Measurements from ENCODE around the gene NEK6. TPM values are rescaled to one million over a fixed set of nuclear protein-coding genes. Genes with fewer than 3 reads are reported as not detected.

Gene NEK6
- total RNA-seq, 1 experiment from 2014 or later: 57.9 TPM

DNA sequence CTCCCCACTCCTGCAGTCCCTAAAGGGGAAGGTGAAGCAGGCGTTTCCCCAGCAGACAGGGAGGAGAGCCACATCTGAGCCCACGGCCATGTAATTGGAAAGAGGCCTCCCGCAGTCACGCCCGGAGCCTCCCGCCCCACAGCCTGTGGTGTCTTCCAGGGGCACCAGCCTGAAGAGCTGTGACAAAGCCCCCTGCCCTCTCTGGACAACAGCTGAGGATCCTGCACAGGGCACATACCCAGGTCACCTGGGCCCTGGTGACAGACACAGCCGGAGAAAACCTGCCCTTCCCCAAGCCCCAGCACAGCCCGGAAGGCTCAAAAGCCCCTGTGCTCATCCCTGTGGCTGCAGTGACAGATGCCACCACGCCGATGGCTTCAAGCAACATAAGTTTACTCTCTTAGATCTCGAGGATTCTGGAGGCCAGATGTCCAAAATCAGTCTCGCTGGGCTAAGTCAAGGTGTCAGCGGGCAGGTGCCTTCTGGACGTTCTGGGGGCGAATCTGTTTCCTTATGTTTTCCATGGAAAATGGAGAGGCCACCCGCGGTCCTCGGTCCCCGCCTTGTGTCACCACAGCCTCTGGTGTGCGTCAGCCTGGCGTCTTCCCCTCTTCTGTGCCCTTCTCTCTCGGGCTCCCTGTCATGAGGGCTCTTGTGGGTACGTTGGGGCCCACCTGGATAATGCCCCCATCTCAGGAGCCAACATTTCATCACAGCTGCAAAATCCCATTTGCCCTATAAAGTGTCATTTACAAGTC is 86.0 kb downstream of the NEK6 start:
- Histone ChIP-seq H3K4me3 (no peak overlapping the region), H3F3A (ENCODE audit: insufficient read depth, low read depth) (peaks cover 10% of the 10 kb centered on the region; the same call in 1 of the 2 replicates), H3K27ac (no peak overlapping the region), H3K79me2 (ENCODE audit: low read depth) (no peaks in the 10 kb centered on the region), H3K36me3 (ENCODE audit: low read depth) (peaks cover 4% of the 10 kb centered on the region; the same call in 1 of the 2 replicates), H3K27me3 (ENCODE audit: insufficient read depth, low read depth) (no peaks in the 10 kb centered on the region), H4K20me1 (ENCODE audit: insufficient read depth) (peaks cover 17% of the 10 kb centered on the region), H3K9me3 (ENCODE audit: insufficient read depth, low read depth) (no peaks in the 10 kb centered on the region), H3K9me2 (ENCODE audit: insufficient read depth) (no peaks in the 10 kb centered on the region), H3K4me2 (peak overlapping the region; percentile 59), H2AFZ (no peak overlapping the region), H3K4me1 (replicated peaks; ENCODE audit: insufficient read depth) (peaks cover 10% of the 10 kb centered on the region)
- ChIA-PET CTCF (no interaction called here), POLR2A (ENCODE audit: unreplicated experiment) (interaction anchor here (0.7 kb wide), 1 partner anchor 187 kb away, joined by 3 read pairs; no protein-coding TSS in a partner anchor)
- intact Hi-C loops (cut with micrococcal nuclease; ENCODE audit: unreplicated experiment): no loop called here
- BruUV-seq (replicated peaks): no TSS peak
- DNase-seq: no peak
- TF ChIP-seq, protein P1, sequence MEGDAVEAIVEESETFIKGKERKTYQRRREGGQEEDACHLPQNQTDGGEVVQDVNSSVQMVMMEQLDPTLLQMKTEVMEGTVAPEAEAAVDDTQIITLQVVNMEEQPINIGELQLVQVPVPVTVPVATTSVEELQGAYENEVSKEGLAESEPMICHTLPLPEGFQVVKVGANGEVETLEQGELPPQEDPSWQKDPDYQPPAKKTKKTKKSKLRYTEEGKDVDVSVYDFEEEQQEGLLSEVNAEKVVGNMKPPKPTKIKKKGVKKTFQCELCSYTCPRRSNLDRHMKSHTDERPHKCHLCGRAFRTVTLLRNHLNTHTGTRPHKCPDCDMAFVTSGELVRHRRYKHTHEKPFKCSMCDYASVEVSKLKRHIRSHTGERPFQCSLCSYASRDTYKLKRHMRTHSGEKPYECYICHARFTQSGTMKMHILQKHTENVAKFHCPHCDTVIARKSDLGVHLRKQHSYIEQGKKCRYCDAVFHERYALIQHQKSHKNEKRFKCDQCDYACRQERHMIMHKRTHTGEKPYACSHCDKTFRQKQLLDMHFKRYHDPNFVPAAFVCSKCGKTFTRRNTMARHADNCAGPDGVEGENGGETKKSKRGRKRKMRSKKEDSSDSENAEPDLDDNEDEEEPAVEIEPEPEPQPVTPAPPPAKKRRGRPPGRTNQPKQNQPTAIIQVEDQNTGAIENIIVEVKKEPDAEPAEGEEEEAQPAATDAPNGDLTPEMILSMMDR (conservative IDR thresholded peaks at IDR 0.05): no peak
- no peak for TF ChIP-seq EZH2 (IDR thresholded peaks at IDR 0.05; ENCODE audit: low read depth)

DNA sequence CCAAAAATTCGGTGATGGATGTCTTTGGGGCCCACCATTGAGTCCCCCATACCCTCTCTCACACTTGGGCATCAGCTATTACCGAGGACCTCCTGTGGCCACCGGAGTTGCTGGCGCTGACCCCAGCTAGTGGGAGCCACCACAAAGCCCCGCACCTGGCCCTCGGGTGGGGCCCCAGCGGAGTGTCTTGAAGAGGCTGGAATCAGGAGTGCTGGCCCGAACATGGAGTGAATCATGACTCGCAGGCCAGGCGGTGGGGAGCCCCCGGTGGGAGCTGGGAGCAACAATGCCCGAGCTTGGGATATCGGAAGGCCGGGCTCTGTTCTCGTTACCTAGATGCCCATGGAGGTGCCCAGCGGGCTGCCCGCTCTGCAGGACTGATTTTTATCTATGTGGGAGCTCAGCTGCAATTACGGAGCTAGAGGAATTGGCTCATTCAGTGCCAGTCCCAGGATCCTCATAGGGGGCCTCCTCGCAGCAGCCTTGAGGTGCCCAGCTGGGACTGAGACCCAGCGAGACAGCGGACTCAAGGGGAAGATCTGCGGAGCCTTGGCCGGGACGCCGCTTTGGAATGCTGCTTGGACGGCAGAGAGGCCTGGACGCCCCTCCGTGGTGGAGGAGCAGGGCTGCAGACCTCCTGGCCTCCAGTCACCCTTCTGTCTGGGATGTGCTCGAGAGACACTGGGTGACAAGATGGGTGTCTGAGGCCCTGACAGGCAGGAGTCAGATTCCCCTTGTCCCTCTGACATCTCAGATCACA is 86.7 kb downstream of the NEK6 start:
- Histone ChIP-seq H3K79me2 (ENCODE audit: low read depth) (no peaks in the 10 kb centered on the region), H3F3A (ENCODE audit: insufficient read depth, low read depth) (peaks cover 17% of the 10 kb centered on the region), H4K20me1 (ENCODE audit: insufficient read depth) (peaks cover 17% of the 10 kb centered on the region), H3K4me2 (no peak overlapping the region), H3K9me2 (ENCODE audit: insufficient read depth) (no peaks in the 10 kb centered on the region), H3K27ac (no peak overlapping the region), H3K4me3 (no peak overlapping the region), H3K36me3 (ENCODE audit: low read depth) (peaks cover 6% of the 10 kb centered on the region; the same call in 1 of the 2 replicates), H2AFZ (no peak overlapping the region), H3K4me1 (replicated peaks; ENCODE audit: insufficient read depth) (peaks cover 10% of the 10 kb centered on the region), H3K9me3 (ENCODE audit: insufficient read depth, low read depth) (no peaks in the 10 kb centered on the region), H3K27me3 (ENCODE audit: insufficient read depth, low read depth) (no peaks in the 10 kb centered on the region)
- intact Hi-C loops (cut with micrococcal nuclease; ENCODE audit: unreplicated experiment): no loop called here
- CTCF ChIA-PET: interaction anchor here (0.5 kb wide), 2 partner anchors 19 to 1450 kb away, joined by 4 to 7 read pairs; no protein-coding TSS in a partner anchor
- no TSS peak for BruUV-seq (replicated peaks)
- no peak for DNase-seq
- no peak for TF ChIP-seq EZH2 (IDR thresholded peaks at IDR 0.05; ENCODE audit: low read depth)
- TF ChIP-seq, protein P1 (conservative IDR thresholded peaks at IDR 0.05): no peak
- POLR2A ChIA-PET (ENCODE audit: unreplicated experiment): no interaction called here

DNA sequence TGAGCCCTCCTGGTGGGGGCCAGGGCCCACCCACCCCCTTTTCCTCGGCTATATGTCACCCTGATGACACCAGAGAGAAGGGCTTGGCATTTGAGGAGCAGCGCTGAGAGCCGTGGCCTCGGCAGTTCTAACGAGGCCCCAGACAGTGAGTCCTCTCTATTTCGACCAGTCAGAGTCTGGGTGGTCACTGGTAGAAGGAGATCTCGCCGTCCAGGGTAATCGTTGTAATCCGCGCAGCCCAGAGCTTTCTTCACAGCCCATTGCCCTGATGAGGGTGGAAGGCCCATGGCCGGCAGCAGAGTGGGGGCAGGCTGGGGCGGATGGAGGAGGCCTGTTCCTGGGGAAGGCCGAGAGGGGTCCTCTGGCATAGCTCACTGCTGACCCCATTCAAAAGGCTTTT is 87.3 kb downstream of the NEK6 start:
- intact Hi-C loops (cut with micrococcal nuclease; ENCODE audit: unreplicated experiment): no loop called here
- BruUV-seq (replicated peaks): no TSS peak
- CTCF ChIA-PET: interaction anchor here (0.5 kb wide), 2 partner anchors 19 to 1450 kb away, joined by 4 to 7 read pairs; no protein-coding TSS in a partner anchor
- Histone ChIP-seq H3F3A (ENCODE audit: insufficient read depth, low read depth) (peaks cover 22% of the 10 kb centered on the region), H2AFZ (no peak overlapping the region), H3K27ac (no peak overlapping the region), H3K27me3 (ENCODE audit: insufficient read depth, low read depth) (no peaks in the 10 kb centered on the region), H3K79me2 (ENCODE audit: low read depth) (no peaks in the 10 kb centered on the region), H3K9me3 (ENCODE audit: insufficient read depth, low read depth) (no peaks in the 10 kb centered on the region), H3K4me3 (no peak overlapping the region), H3K4me1 (replicated peaks; ENCODE audit: insufficient read depth) (peaks cover 10% of the 10 kb centered on the region), H3K9me2 (ENCODE audit: insufficient read depth) (no peaks in the 10 kb centered on the region), H3K36me3 (ENCODE audit: low read depth) (peaks cover 6% of the 10 kb centered on the region; the same call in 1 of the 2 replicates), H4K20me1 (ENCODE audit: insufficient read depth) (peaks cover 17% of the 10 kb centered on the region), H3K4me2 (no peak overlapping the region)
- TF ChIP-seq, protein P1 (conservative IDR thresholded peaks at IDR 0.05): no peak
- DNase-seq: no peak
- POLR2A ChIA-PET (ENCODE audit: unreplicated experiment): no interaction called here

Measured in PC-9 (cell line).